ENCODE results near the gene RCOR2. TPM values are rescaled to one million over a fixed set of nuclear protein-coding genes. Genes with fewer than 3 reads are reported as not detected.

Gene RCOR2
- total RNA-seq, 1 donor from 2014 or later = 108 TPM

- Mint-ChIP-seq H3K27ac (ENCODE audit: unreplicated experiment) (peak overlapping the region; percentile 82), H3K9me3 (no peaks in the 10 kb centered on the region)
These were observed 54.0 kb downstream of the RCOR2 start for GRCh38 chr11:63862923-63863322.

More at GRCh38 chr11:63862923-63863322, 54.0 kb downstream of the RCOR2 start:
- no peak for DNase-seq (ENCODE audit: low read depth, low spot score)
- Mint-ChIP-seq H3K27me3 (ENCODE audit: low read depth) (no peaks in the 10 kb centered on the region), H3K4me1 (peaks cover 39% of the 10 kb centered on the region), H3K36me3 (ENCODE audit: low read depth) (no peaks in the 10 kb centered on the region), H3K4me3 (no peak overlapping the region)
- no peak for TF ChIP-seq CTCF (conservative IDR thresholded peaks at IDR 0.05)

Other genes starting within 250 kb of the RCOR2 start
- gene ATL3, start 245.8 kb downstream of the RCOR2 start, total RNA-seq = 13.2 and 15.2 TPM in 2 replicates
- gene RTN3, start 235.7 kb downstream of the RCOR2 start, total RNA-seq = 136 and 137 TPM in 2 replicates
- gene ZFTA, start 148.4 kb downstream of the RCOR2 start, total RNA-seq = 67.2 and 67.8 TPM in 2 replicates
- gene SPINDOC, start 103.7 kb downstream of the RCOR2 start, total RNA-seq = 104 and 107 TPM in 2 replicates
- 42.4 and 42.9 TPM in 2 replicates for gene MARK2, start 78.1 kb downstream of the RCOR2 start, total RNA-seq
- 64.5 and 71.2 TPM in 2 replicates for gene NAA40, start 21.8 kb upstream of the RCOR2 start, total RNA-seq
- 349 and 389 TPM in 2 replicates for gene COX8A, start 57.5 kb upstream of the RCOR2 start, total RNA-seq
- gene OTUB1, start 69.3 kb upstream of the RCOR2 start, total RNA-seq = 122 and 124 TPM in 2 replicates
- 2.4 and 3.0 TPM in 2 replicates for gene FLRT1, start 118.8 kb upstream of the RCOR2 start, total RNA-seq
- 22.1 and 26.1 TPM in 2 replicates for gene MACROD1, start 248.9 kb upstream of the RCOR2 start, total RNA-seq

Measured in neural crest cell (in vitro differentiated cells).